Upper lobe of left lung (tissue), 6 donors: ENCODE results near the gene ARRB1. TPM values are rescaled to one million over a fixed set of nuclear protein-coding genes. Genes with fewer than 3 reads are reported as not detected.

Experiments used
- ATAC-seq, 2 donors: fragments of 200-7000 bp; cut with Tn5 transposase; one replicate each; pipeline ENCODE4 v1.9.1; 2022; ENCODE audit warnings: mild to moderate bottlenecking in 2 of 2, moderate library complexity in 2 of 2; ENCODE audit not compliant: low FRiP score in 2 of 2
- DNase-seq, 2 donors: peaks; one replicate each; pipeline ENCODE4 v3.0.0-alpha.2; 2019 to 2020
- H3K27ac ChIP-seq, 4 donors: fragments of 200-600 bp; sonication (generic); one replicate each; pipeline ENCODE4 v1.5.1; 2016 to 2019
- H3K27me3 ChIP-seq, 4 donors: fragments of 200-600 bp; sonication (generic); one replicate each; pipeline ENCODE4 v1.5.1; 2017 to 2019
- H3K36me3 ChIP-seq, 4 donors: fragments of 200-600 bp; sonication (generic); one replicate each; pipeline ENCODE4 v1.5.1; 2016 to 2019
- H3K4me1 ChIP-seq, 4 donors: fragments of 200-600 bp; sonication (generic); one replicate each; pipeline ENCODE4 v1.5.1; 2018 to 2019
- H3K4me3 ChIP-seq, 4 donors: fragments of 200-600 bp; sonication (generic); one replicate each; pipeline ENCODE4 v1.5.1; 2017 to 2019; ENCODE audit warnings: mild to moderate bottlenecking in 2 of 4, moderate library complexity in 1 of 4
- H3K9me3 ChIP-seq, 4 donors: fragments of 200-600 bp; sonication (generic); one replicate each; pipeline ENCODE4 v1.5.1; 2018 to 2019
- CTCF ChIP-seq, 6 experiments: fragments of 450-650 bp in 4 of 6; fragments of 200-600 bp in 2 of 6; sonication (generic) in 2 of 6; IDR thresholded peaks; one replicate each; pipeline ENCODE4 v1.5.1; 2016 to 2019; ENCODE audit warnings: antibody characterized with exemption in 6 of 6
- EP300 ChIP-seq, 4 donors: sonication (generic); formaldehyde crosslinking; IDR thresholded peaks; one replicate each; pipeline ENCODE4 v1.5.1; 2017; ENCODE audit warnings: antibody characterized with exemption in 4 of 4, control low read depth in 2 of 4
- POLR2A ChIP-seq, 4 donors: fragments of 450-650 bp; IDR thresholded peaks; one replicate each; pipeline ENCODE4 v1.5.1; 2016 to 2017; ENCODE audit warnings: antibody characterized with exemption in 4 of 4, mild to moderate bottlenecking in 2 of 4
- POLR2AphosphoS5 ChIP-seq, 2 donors: sonication (generic); formaldehyde crosslinking; IDR thresholded peaks; one replicate each; pipeline ENCODE4 v1.5.1; 2017; ENCODE audit warnings: antibody characterized with exemption in 2 of 2
- WGBS, 2 donors: methylation state at CpG; one replicate each; pipeline ENCODE4 v1.1.5; 2017 to 2018; 5-methylcytosine and 5-hydroxymethylcytosine counted together
- total RNA-seq, 6 donors: library from RNA; depleted of rRNA in 4 of 6; stranded (reverse); fragments of >200 nt in 4 of 6; gene quantifications; one replicate each; pipeline versions ENCODE4 v1.1.0 to v1.2.1, GENCODE V29; 2016 to 2021
- donor health status: DM: no; HTN: no; CAD: no; lungs with moderate emphysema.
- donor health status: DM: no; HTN: yes; CAD: no; lungs with severe emphysema.

The ARRB1 gene
- total RNA-seq, 6 donors from 2014 or later = 119 to 235 (median 170) TPM

GRCh38 chr11:75269367-75269660, 82.1 kb downstream of the ARRB1 start:
- 93 to 100% methylated on average over 2 to 4 of the region's 4 CpGs for WGBS, 2 donors
- peaks cover 15 to 91% (median 74%) of the 10 kb centered on the region in 4 donors for H3K36me3 ChIP-seq
- no peaks in the 10 kb centered on the region for H3K9me3 ChIP-seq
- ATAC-seq (no peak), DNase-seq (no peak)
- H3K27me3 ChIP-seq = no peaks in the 10 kb centered on the region
- H3K27ac ChIP-seq = no peak overlapping the region
- H3K4me3 ChIP-seq = no peak overlapping the region
- TF ChIP-seq EP300 (IDR thresholded peaks at IDR 0.05) (no peak), POLR2A (IDR thresholded peaks at IDR 0.05) (no peak), CTCF (IDR thresholded peaks at IDR 0.05) (no peak), POLR2AphosphoS5 (IDR thresholded peaks at IDR 0.05) (no peak)
- peaks cover 0 to 4% (median 0%) of the 10 kb centered on the region in 4 donors for H3K4me1 ChIP-seq

- Histone ChIP-seq H3K9me3 (no peaks in the 10 kb centered on the region), H3K27me3 (no peaks in the 10 kb centered on the region), H3K4me1 (peaks cover 0 to 5% (median 2%) of the 10 kb centered on the region in 4 donors), H3K36me3 (peaks cover 10 to 86% (median 69%) of the 10 kb centered on the region in 4 donors), H3K4me3 (no peak overlapping the region), H3K27ac (no peak overlapping the region)
- TF ChIP-seq EP300 (IDR thresholded peaks at IDR 0.05) = no peak
- no peak for TF ChIP-seq POLR2A (IDR thresholded peaks at IDR 0.05)
- no peak for TF ChIP-seq CTCF (IDR thresholded peaks at IDR 0.05)
- no peak for TF ChIP-seq POLR2AphosphoS5 (IDR thresholded peaks at IDR 0.05)
- 91% methylated on average over 18 to 25 of the region's 25 CpGs for WGBS, 2 donors
- no peak for ATAC-seq
- DNase-seq = no peak
These were observed 82.7 kb downstream of the ARRB1 start for GRCh38 chr11:75268626-75269366.

GRCh38 chr11:75267171-75267970, 84.1 kb downstream of the ARRB1 start:
- TF ChIP-seq EP300 (IDR thresholded peaks at IDR 0.05) (no peak), POLR2A (IDR thresholded peaks at IDR 0.05) (no peak), POLR2AphosphoS5 (IDR thresholded peaks at IDR 0.05) (no peak), CTCF (IDR thresholded peaks at IDR 0.05) (no peak)
- Histone ChIP-seq H3K27ac (peak overlapping the region in 1 of 4 donors; percentile 23), H3K4me1 (peaks cover 3 to 18% (median 12%) of the 10 kb centered on the region in 4 donors), H3K4me3 (no peak overlapping the region), H3K9me3 (no peaks in the 10 kb centered on the region), H3K27me3 (no peaks in the 10 kb centered on the region), H3K36me3 (peaks cover 3 to 72% (median 55%) of the 10 kb centered on the region in 4 donors)
- no peak for DNase-seq
- WGBS, 2 donors = 75 to 79% methylated on average over 21 to 27 of the region's 27 CpGs
- no peak for ATAC-seq

GRCh38 chr11:75265851-75266531, 85.5 kb downstream of the ARRB1 start:
- 69% methylated on average over 14 to 17 of the region's 17 CpGs for WGBS, 2 donors
- Histone ChIP-seq H3K9me3 (no peaks in the 10 kb centered on the region), H3K36me3 (peaks cover 0 to 58% (median 43%) of the 10 kb centered on the region in 4 donors), H3K4me3 (no peak overlapping the region), H3K27ac (peak overlapping the region in 2 of 4 donors; percentile 8 to 23), H3K4me1 (peaks cover 6 to 32% (median 26%) of the 10 kb centered on the region in 4 donors), H3K27me3 (no peaks in the 10 kb centered on the region)
- ATAC-seq (peak in 1 of 2 donors; percentile 61), DNase-seq (no peak)
- TF ChIP-seq POLR2AphosphoS5 (IDR thresholded peaks at IDR 0.05) (no peak), CTCF (IDR thresholded peaks at IDR 0.05) (no peak), EP300 (IDR thresholded peaks at IDR 0.05) (no peak), POLR2A (IDR thresholded peaks at IDR 0.05) (no peak)
